ENCODE measurements around the gene SNORC. TPM values are rescaled to one million over a fixed set of nuclear protein-coding genes. Genes with fewer than 3 reads are reported as not detected.
"Not testable (repeated sequence)": the region's sequence is repeated elsewhere in the genome, so short reads cannot be mapped to it uniquely, and the experiment has no call there.

The SNORC gene
- total RNA-seq, 1 donor from 2014 or later = 2.1 TPM

DNA sequence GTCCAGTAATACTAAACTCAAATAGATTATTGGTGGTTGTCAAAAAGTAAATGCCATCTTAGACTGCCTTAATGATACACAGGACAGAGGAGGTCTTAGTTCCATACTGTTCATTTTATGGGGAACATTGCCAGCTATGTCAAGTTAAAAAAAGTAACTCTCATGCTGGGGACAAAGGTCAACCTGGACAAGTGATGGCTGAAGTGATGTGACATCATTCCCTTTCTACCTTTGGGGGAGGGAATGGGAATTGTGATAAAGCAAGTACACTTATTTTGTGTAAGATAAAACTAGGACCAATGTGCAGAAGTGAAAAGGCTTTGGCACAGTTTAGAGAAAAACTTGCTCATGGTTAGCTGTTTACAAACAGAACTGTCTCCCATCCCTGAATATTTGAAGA is 24.0 kb upstream of the SNORC start:
- Mint-ChIP-seq H3K27me3 (ENCODE audit: unreplicated experiment) (no peaks in the 10 kb centered on the region), H3K4me3 (ENCODE audit: unreplicated experiment) (no peak overlapping the region), H3K36me3 (ENCODE audit: unreplicated experiment) (peaks cover 55% of the 10 kb centered on the region), H3K4me1 (ENCODE audit: unreplicated experiment) (no peaks in the 10 kb centered on the region), H3K9me3 (ENCODE audit: unreplicated experiment) (no peaks in the 10 kb centered on the region), H3K27ac (ENCODE audit: unreplicated experiment) (no peak overlapping the region)
- DNase-seq (ENCODE audit: extremely low spot score, unreplicated experiment) = no peak
- TF ChIP-seq, protein P1, sequence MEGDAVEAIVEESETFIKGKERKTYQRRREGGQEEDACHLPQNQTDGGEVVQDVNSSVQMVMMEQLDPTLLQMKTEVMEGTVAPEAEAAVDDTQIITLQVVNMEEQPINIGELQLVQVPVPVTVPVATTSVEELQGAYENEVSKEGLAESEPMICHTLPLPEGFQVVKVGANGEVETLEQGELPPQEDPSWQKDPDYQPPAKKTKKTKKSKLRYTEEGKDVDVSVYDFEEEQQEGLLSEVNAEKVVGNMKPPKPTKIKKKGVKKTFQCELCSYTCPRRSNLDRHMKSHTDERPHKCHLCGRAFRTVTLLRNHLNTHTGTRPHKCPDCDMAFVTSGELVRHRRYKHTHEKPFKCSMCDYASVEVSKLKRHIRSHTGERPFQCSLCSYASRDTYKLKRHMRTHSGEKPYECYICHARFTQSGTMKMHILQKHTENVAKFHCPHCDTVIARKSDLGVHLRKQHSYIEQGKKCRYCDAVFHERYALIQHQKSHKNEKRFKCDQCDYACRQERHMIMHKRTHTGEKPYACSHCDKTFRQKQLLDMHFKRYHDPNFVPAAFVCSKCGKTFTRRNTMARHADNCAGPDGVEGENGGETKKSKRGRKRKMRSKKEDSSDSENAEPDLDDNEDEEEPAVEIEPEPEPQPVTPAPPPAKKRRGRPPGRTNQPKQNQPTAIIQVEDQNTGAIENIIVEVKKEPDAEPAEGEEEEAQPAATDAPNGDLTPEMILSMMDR (IDR thresholded peaks at IDR 0.05) = no peak

DNA sequence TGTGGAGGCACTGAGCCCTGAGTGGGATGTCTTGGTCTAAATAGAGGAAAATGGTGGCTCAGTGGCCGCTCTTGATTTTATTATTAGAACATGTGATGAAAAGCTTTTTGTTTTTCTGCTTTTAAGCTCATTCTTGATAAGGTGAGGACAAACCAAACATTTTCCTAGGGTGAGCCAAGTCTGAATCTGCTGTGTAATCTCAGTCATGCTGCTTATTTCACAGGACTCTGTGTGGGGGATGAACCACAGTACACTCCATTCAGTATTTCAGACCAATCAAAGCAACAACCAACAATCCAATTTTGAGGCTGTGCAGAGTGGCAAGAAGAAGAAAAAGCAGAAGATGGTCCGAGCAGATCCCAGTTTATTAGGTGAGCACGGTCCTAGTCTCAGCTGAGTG is 20.0 kb upstream of the SNORC start:
- Mint-ChIP-seq H3K36me3 (ENCODE audit: unreplicated experiment) (peaks cover 43% of the 10 kb centered on the region), H3K4me1 (ENCODE audit: unreplicated experiment) (peaks cover 16% of the 10 kb centered on the region), H3K4me3 (ENCODE audit: unreplicated experiment) (no peak overlapping the region), H3K27me3 (ENCODE audit: unreplicated experiment) (no peaks in the 10 kb centered on the region), H3K27ac (ENCODE audit: unreplicated experiment) (no peak overlapping the region), H3K9me3 (ENCODE audit: unreplicated experiment) (no peaks in the 10 kb centered on the region)
- TF ChIP-seq, protein P1 (IDR thresholded peaks at IDR 0.05) = no peak
- no peak for DNase-seq (ENCODE audit: extremely low spot score, unreplicated experiment)

- not testable (repeated sequence) for H3K27ac Mint-ChIP-seq (ENCODE audit: unreplicated experiment); H3K9me3 Mint-ChIP-seq (ENCODE audit: unreplicated experiment); H3K4me3 Mint-ChIP-seq (ENCODE audit: unreplicated experiment); H3K27me3 Mint-ChIP-seq (ENCODE audit: unreplicated experiment); DNase-seq (ENCODE audit: extremely low spot score, unreplicated experiment)
- peaks cover 27% of the 10 kb centered on the region for H3K4me1 Mint-ChIP-seq (ENCODE audit: unreplicated experiment)
- H3K36me3 Mint-ChIP-seq (ENCODE audit: unreplicated experiment) = peaks cover 47% of the 10 kb centered on the region
These were observed 18.0 kb upstream of the SNORC start for GRCh38 chr2:232852081-232852480.

DNA sequence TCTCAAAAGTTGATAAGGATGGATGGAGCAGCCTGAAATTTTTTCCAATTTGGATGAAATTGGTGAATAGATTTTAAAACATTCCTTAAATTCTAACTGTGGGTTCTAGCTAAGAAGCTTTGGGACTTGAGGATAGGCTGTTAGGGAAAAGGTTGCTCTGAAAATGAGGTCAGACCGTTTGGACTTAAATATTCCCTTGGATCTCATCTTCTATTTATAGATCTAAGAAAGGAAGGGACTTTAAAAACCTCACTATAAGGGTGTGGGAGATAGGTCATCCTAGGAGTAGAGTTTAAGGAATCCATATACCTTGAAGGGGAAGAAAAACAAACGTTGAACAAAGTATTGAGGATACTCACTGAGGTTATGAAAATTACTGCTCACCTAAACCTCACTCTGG is 17.4 kb upstream of the SNORC start:
- Mint-ChIP-seq H3K4me3 (ENCODE audit: unreplicated experiment) (no peak overlapping the region), H3K36me3 (ENCODE audit: unreplicated experiment) (peaks cover 50% of the 10 kb centered on the region), H3K27ac (ENCODE audit: unreplicated experiment) (no peak overlapping the region), H3K9me3 (ENCODE audit: unreplicated experiment) (no peaks in the 10 kb centered on the region), H3K4me1 (ENCODE audit: unreplicated experiment) (peaks cover 27% of the 10 kb centered on the region), H3K27me3 (ENCODE audit: unreplicated experiment) (no peaks in the 10 kb centered on the region)
- TF ChIP-seq, protein P1 (IDR thresholded peaks at IDR 0.05) = no peak
- no peak for DNase-seq (ENCODE audit: extremely low spot score, unreplicated experiment)

- Mint-ChIP-seq H3K27ac (ENCODE audit: unreplicated experiment) (peak overlapping the region; percentile 65), H3K36me3 (ENCODE audit: unreplicated experiment) (peaks cover 51% of the 10 kb centered on the region), H3K4me3 (ENCODE audit: unreplicated experiment) (no peak overlapping the region), H3K27me3 (ENCODE audit: unreplicated experiment) (no peaks in the 10 kb centered on the region), H3K4me1 (ENCODE audit: unreplicated experiment) (peaks cover 27% of the 10 kb centered on the region), H3K9me3 (ENCODE audit: unreplicated experiment) (no peaks in the 10 kb centered on the region)
- TF ChIP-seq, protein P1 (IDR thresholded peaks at IDR 0.05) = no peak
- DNase-seq (ENCODE audit: extremely low spot score, unreplicated experiment) = no peak
These were observed 16.0 kb upstream of the SNORC start for GRCh38 chr2:232854082-232854481.

DNA sequence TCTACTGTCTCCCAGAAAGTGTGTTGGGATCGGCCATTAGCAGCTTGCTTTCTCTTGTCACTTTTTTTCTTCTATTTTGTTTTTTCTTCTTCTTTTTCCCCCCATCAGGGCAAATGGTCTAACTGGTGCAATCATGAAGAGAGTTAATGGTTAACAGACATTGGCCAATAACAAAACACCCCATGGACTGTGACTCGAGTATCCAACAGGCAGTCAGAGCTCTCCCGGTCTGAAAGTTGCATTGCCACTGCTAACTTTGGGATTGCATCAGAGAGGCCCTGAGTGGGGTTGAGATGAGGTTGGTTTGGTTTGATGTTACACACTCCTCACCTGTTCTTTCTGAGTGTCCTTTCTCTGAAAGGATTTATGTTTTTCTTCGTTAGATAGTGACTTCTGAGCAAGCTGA is 12.9 kb upstream of the SNORC start:
- H3K27ac Mint-ChIP-seq (ENCODE audit: unreplicated experiment) = peak overlapping the region; percentile 57
- H3K36me3 Mint-ChIP-seq (ENCODE audit: unreplicated experiment) = peaks cover 46% of the 10 kb centered on the region
- H3K4me1 Mint-ChIP-seq (ENCODE audit: unreplicated experiment) = peaks cover 27% of the 10 kb centered on the region
- H3K4me3 Mint-ChIP-seq (ENCODE audit: unreplicated experiment) = no peak overlapping the region
- TF ChIP-seq, protein P1 (IDR thresholded peaks at IDR 0.05) = no peak
- no peak for DNase-seq (ENCODE audit: extremely low spot score, unreplicated experiment)
- no peaks in the 10 kb centered on the region for H3K27me3 Mint-ChIP-seq (ENCODE audit: unreplicated experiment)
- H3K9me3 Mint-ChIP-seq (ENCODE audit: unreplicated experiment) = no peaks in the 10 kb centered on the region
